Measurements from ENCODE around the gene CD3E. TPM values are rescaled to one million over a fixed set of nuclear protein-coding genes. Genes with fewer than 3 reads are reported as not detected.

Gene CD3E
- total and polyA plus RNA-seq, 9 of the 15 experiments (the other 6 are each of a cell fraction or from before 2014, with no cell fraction given) = 0.07 to 0.62 (median 0.19) TPM; not detected in 5

- no peak for TF ChIP-seq DLX4 (CRISPR knock-in tag; IDR thresholded peaks at IDR 0.05)
- no peak for TF ChIP-seq ZNF592 (IDR thresholded peaks at IDR 0.05)
- TF ChIP-seq ERF (CRISPR knock-in tag; IDR thresholded peaks at IDR 0.05) = no peak
- TF ChIP-seq ZNF584 (CRISPR knock-in tag; IDR thresholded peaks at IDR 0.05; ENCODE audit: low read depth) = no peak
- TF ChIP-seq NONO (IDR thresholded peaks at IDR 0.05; ENCODE audit: low read depth in 2 of 2, low read length in 1 of 2) = no peak
- no peak for TF ChIP-seq ZNF263 (CRISPR knock-in tag; IDR thresholded peaks at IDR 0.05; ENCODE audit: borderline replicate concordance)
- no peak for TF ChIP-seq NEUROD1 (IDR thresholded peaks at IDR 0.05; ENCODE audit: borderline replicate concordance, low read depth, low read length, partially characterized antibody)
- TF ChIP-seq HDAC6 (IDR thresholded peaks at IDR 0.05; ENCODE audit: low read depth, low read length) = no peak
- TF ChIP-seq PKNOX1 (IDR thresholded peaks at IDR 0.05) = peak; percentile 56; the same call in 1 of the 2 replicates
- peak; percentile 98 for TF ChIP-seq CC2D1A (IDR thresholded peaks at IDR 0.05)
- peak in 1 of 2 experiments; percentile 40 for TF ChIP-seq AFF1 (IDR thresholded peaks at IDR 0.05; ENCODE audit: low read depth in 1 of 2, partially characterized antibody in 2 of 2)
- peak; percentile 17 for TF ChIP-seq PRDM10 (IDR thresholded peaks at IDR 0.05; ENCODE audit: partially characterized antibody)
- TF ChIP-seq KLF10 (CRISPR knock-in tag; IDR thresholded peaks at IDR 0.05) = no peak
These were observed 54.9 kb downstream of the CD3E start, which contains the start of gene UBE4A (continued) for GRCh38 chr11:118359295-118359958.

All from K562 (cell line).